DND-41 (cell line): ENCODE results near the gene KCNJ16.

Experiments
- EZH2 ChIP-seq: IDR thresholded peaks from 3 replicates; pipeline ENCODE4 v1.6.1; 2012; ENCODE audit warnings: borderline replicate concordance, low read depth, mild to moderate bottlenecking, moderate library complexity, low read length, inconsistent platforms; ENCODE audit not compliant: severe bottlenecking
- TF ChIP-seq, protein P1 (sequence below): IDR thresholded peaks from 2 replicates; pipeline ENCODE4 v1.5.1; 2012; ENCODE audit warnings: borderline replicate concordance, low read length, moderate library complexity, mild to moderate bottlenecking; ENCODE audit not compliant: poor library complexity, severe bottlenecking; ENCODE audit errors: extremely low read depth

- TF ChIP-seq, protein P1, sequence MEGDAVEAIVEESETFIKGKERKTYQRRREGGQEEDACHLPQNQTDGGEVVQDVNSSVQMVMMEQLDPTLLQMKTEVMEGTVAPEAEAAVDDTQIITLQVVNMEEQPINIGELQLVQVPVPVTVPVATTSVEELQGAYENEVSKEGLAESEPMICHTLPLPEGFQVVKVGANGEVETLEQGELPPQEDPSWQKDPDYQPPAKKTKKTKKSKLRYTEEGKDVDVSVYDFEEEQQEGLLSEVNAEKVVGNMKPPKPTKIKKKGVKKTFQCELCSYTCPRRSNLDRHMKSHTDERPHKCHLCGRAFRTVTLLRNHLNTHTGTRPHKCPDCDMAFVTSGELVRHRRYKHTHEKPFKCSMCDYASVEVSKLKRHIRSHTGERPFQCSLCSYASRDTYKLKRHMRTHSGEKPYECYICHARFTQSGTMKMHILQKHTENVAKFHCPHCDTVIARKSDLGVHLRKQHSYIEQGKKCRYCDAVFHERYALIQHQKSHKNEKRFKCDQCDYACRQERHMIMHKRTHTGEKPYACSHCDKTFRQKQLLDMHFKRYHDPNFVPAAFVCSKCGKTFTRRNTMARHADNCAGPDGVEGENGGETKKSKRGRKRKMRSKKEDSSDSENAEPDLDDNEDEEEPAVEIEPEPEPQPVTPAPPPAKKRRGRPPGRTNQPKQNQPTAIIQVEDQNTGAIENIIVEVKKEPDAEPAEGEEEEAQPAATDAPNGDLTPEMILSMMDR: no peak
- no peak for TF ChIP-seq EZH2
These were observed 49.7 kb downstream of the KCNJ16 start for GRCh38 chr17:70124723-70125122.
